Globus pallidus (tissue), 1 donor: ENCODE results near the gene NOD1.

ENCODE experiments used
- DNase-seq: peaks from one replicate; pipeline ENCODE4 v3.0.0-alpha.2; 2015; ENCODE audit warnings: low spot score

NOD1 gene

GRCh38 chr7:30448461-30449189 is 30.0 kb downstream of the NOD1 start:
- DNase-seq, result no peak

- no peak for DNase-seq
Measured at GRCh38 chr7:30447466-30447865, 31.1 kb downstream of the NOD1 start.

GRCh38 chr7:30446266-30446665 is 32.3 kb downstream of the NOD1 start:
- no peak for DNase-seq

GRCh38 chr7:30445770-30446169 is 32.8 kb downstream of the NOD1 start:
- no peak for DNase-seq

GRCh38 chr7:30437823-30438574 is 40.6 kb downstream of the NOD1 start:
- no peak for DNase-seq

- no peak for DNase-seq
Measured at GRCh38 chr7:30436518-30436917, 42.1 kb downstream of the NOD1 start.

GRCh38 chr7:30436046-30436445 is 42.5 kb downstream of the NOD1 start:
- DNase-seq, result no peak

- no peak for DNase-seq
Measured at GRCh38 chr7:30434140-30434799, 44.3 kb downstream of the NOD1 start.

GRCh38 chr7:30433506-30433905 is 45.1 kb downstream of the NOD1 start:
- DNase-seq, result no peak

GRCh38 chr7:30433082-30433481 is 45.5 kb downstream of the NOD1 start:
- peak; percentile 77 for DNase-seq

GRCh38 chr7:30430777-30431176 is 47.8 kb downstream of the NOD1 start:
- DNase-seq, result no peak

GRCh38 chr7:30430276-30430675 is 48.3 kb downstream of the NOD1 start:
- DNase-seq, result no peak

- DNase-seq, result no peak
Measured at GRCh38 chr7:30429156-30429530, 49.4 kb downstream of the NOD1 start.

GRCh38 chr7:30428246-30429155 is 50.1 kb downstream of the NOD1 start:
- DNase-seq, result no peak

- no peak for DNase-seq
Measured at GRCh38 chr7:30427296-30428070, 51.1 kb downstream of the NOD1 start.

- no peak for DNase-seq
Measured at GRCh38 chr7:30424506-30424905, 54.1 kb downstream of the NOD1 start.

- DNase-seq, result no peak
Measured at GRCh38 chr7:30423788-30424505, 54.6 kb downstream of the NOD1 start.

- no peak for DNase-seq
Measured at GRCh38 chr7:30422922-30423321, 55.7 kb downstream of the NOD1 start.

GRCh38 chr7:30421647-30422196 is 56.9 kb downstream of the NOD1 start:
- no peak for DNase-seq

- no peak for DNase-seq
Measured at GRCh38 chr7:30420662-30421061, 57.9 kb downstream of the NOD1 start.
